H1 (cell line): Measurements from ENCODE around the gene AHRR. TPM values are rescaled to one million over a fixed set of nuclear protein-coding genes. Genes with fewer than 3 reads are reported as not detected.

ENCODE experiments used
- CHD2 ChIP-seq: IDR thresholded peaks from 2 replicates; pipeline ENCODE4 v1.6.1; 2012; ENCODE audit warnings: low read length, improper control_type of control experiment
- CHD7 ChIP-seq: fragments of 300-600 bp; sonication (generic); IDR thresholded peaks from 2 replicates; pipeline ENCODE4 v1.7.1; 2012; ENCODE audit warnings: low read length, moderate library complexity, mild to moderate bottlenecking, inconsistent platforms; ENCODE audit not compliant: insufficient replicate concordance
- GTF2F1 ChIP-seq: IDR thresholded peaks from 2 replicates; pipeline ENCODE4 v1.6.1; 2012; ENCODE audit warnings: low read depth, low read length, improper control_type of control experiment, borderline replicate concordance
- KDM4A ChIP-seq: IDR thresholded peaks from one replicate; pipeline ENCODE4 v1.7.1; 2012; ENCODE audit warnings: low read depth, mild to moderate bottlenecking, moderate library complexity, low read length, inconsistent platforms; ENCODE audit not compliant: severe bottlenecking
- POU5F1 ChIP-seq: IDR thresholded peaks from 2 replicates; pipeline ENCODE4 v1.6.1; 2011; ENCODE audit warnings: low read depth, mild to moderate bottlenecking, low read length, moderate library complexity
- SP2 ChIP-seq: IDR thresholded peaks from 2 replicates; pipeline ENCODE4 v1.6.1; 2012; ENCODE audit warnings: mild to moderate bottlenecking, low read length, inconsistent platforms
- polyA plus RNA-seq, 7 experiments: library from polyadenylated mRNA; depleted of rRNA in 3 of 7; stranded (reverse) in 5 of 7; unstranded in 2 of 7; fragments of >200 nt in 5 of 7; fragments of 200-250 nt in 2 of 7; gene quantifications; 1 replicate in 5 of 7; 2 replicates in 1 of 7; 4 replicates in 1 of 7; pipeline versions ENCODE4 v1.2.1 to v1.2.3, GENCODE V29; 2011 to 2013; ENCODE audit warnings: missing spikeins in 2 of 7, mixed read lengths in 2 of 7
- total RNA-seq: library from RNA; stranded (reverse); fragmentation: NEBNext Ultra II Directional; extraction: Animal tissue kit (Norgen Biotek cat#: 25700); gene quantifications from 2 replicates; pipeline ENCODE4 v1.2.1, GENCODE V29; 2021

AHRR gene
- total and polyA plus RNA-seq, 2 of the 8 experiments (the other 6 are each of a cell fraction or from before 2014, with no cell fraction given), result 0.41 to 0.80 TPM

GRCh38 chr5:446883-447263 lies 125.4 kb downstream of the AHRR start (continued):
- no peak for TF ChIP-seq SP2
- no peak for TF ChIP-seq GTF2F1
- no peak for TF ChIP-seq CHD7
- no peak for TF ChIP-seq CHD2
- no peak for TF ChIP-seq POU5F1
- TF ChIP-seq KDM4A, result no peak
